GM12874 (cell line): ENCODE results near the gene SWT1.

Experiments used
- CTCF ChIP-seq: IDR thresholded peaks from 2 replicates; pipeline ENCODE4 v1.5.1; 2011; ENCODE audit warnings: low read depth, mild to moderate bottlenecking, control low read depth, low read length, moderate library complexity; ENCODE audit not compliant: insufficient read depth

Gene SWT1

GRCh38 chr1:185156854-185157598 is at the start of gene SWT1, which contains the start of gene TRMT1L:
SWT1 (plus strand) TSS chr1:185157167; CDS start chr1:185160842, 3,675 bp downstream.
TRMT1L (minus strand) TSS chr1:185156953; CDS start chr1:185156712, 241 bp downstream.
- no peak for TF ChIP-seq CTCF

- TF ChIP-seq CTCF, result no peak
Measured at GRCh38 chr1:185108321-185108720, 48.6 kb upstream of the SWT1 start.

GRCh38 chr1:185110145-185110544 is 46.8 kb upstream of the SWT1 start:
- no peak for TF ChIP-seq CTCF

GRCh38 chr1:185111873-185112272 is 45.1 kb upstream of the SWT1 start:
- TF ChIP-seq CTCF, result no peak

GRCh38 chr1:185112356-185112755 is 44.6 kb upstream of the SWT1 start:
- TF ChIP-seq CTCF, result no peak

GRCh38 chr1:185129708-185130107 is 27.3 kb upstream of the SWT1 start:
- no peak for TF ChIP-seq CTCF

- TF ChIP-seq CTCF, result no peak
Measured at GRCh38 chr1:185132534-185132933, 24.4 kb upstream of the SWT1 start.
